ENCODE measurements around the gene RAB18.
"Not testable (repeated sequence)": the region's sequence is repeated elsewhere in the genome, so short reads cannot be mapped to it uniquely, and the experiment has no call there.

RAB18 gene

DNA sequence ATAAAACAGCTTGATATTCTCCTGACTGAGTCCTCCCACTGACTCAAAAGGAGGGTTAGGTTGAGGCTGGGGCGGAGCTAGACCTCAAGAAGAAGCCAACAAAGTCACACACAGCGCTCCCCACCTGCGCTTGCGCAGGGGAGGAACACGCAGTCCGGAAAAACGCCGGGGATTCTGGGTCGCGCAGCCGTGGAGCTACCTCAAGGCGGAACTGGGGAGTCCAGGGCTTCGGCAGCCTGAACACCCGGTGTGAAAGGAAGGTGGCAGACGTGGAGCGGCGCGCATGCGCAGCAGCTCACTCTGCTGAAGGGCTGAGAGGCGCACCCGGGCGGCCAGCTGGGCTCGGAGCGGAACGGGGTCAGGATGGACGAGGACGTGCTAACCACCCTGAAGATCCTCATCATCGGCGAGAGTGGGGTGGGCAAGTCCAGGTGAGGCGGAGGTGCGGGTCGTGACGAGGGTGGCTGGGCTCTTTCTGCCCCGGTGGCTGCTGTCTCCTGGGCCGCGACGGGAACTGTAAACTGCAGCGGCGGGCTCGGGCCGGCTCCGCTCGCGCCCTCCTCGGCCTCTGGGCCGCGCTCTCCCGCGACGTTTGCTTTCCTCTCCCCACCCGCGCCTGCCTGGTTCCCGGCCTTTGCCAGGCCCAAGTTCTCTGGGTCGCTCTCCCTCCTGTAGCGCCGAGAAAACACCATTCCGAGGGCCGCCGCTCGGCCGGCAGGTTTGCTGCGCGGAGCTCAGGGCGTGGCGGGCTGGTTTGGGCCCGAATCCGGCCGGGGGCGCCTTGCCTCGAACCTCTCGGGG, at the start of gene RAB18:
TSS of gene RAB18 (plus strand) at position 298 of the 801 bp plus-strand sequence. CDS start at position 364, 66 bp downstream.
- DNase-seq (ENCODE audit: low spot score), result peak; percentile 99

DNA sequence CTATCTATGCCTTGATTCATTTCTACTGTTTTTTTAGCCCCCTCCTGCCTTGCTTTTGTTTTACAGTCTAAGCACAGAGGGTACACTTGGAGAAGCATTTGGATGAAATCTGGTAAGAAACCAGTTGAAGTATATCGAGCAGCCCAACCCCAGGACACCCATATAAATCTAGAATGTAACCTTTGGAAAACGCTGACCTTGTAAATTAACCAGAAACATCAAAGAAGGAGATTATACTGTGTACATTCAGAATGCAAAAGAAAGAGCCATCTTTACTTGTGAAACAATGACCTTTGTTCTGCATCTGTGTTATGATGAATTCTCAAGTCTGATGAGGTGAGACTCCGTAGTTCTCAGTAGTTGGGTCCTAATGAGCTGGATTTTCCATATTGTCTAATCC, 49.3 kb upstream of the RAB18 start:
- DNase-seq (ENCODE audit: low spot score), result no peak

DNA sequence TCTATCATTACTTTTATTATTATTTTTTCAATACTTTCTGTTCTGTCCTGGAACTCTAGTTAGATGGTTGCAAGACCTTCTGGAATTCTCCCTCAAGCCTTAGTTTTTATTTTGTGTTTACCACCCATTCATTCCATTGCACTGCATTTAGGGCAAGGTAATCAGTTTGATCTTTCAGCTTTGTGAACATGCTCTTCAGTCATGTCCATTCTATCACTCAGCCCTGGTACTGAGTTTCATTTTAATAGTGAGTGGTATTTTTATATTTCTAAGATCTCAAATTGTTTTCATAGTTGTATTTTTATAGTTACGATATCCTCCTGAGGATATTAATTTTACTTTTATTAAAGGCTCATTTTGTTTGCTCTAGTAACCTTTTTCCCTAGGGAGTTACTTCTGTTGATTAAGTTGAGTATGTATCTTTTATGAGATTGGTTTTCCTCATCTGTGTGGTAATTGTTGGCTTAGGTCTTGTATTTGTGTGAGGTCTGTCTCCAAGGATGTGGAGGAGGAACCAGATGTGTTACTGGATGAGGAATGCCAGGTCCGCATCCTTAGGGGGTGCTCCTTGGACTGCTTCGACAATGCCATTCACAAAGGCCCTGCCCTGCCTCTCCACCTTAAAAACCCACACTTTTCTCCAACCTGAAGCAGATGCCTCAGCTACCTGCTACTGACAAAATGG, 46.7 kb upstream of the RAB18 start:
- DNase-seq (ENCODE audit: low spot score), result no peak

GRCh38 chr10:27457966-27458365, 46.1 kb upstream of the RAB18 start:
- DNase-seq (ENCODE audit: low spot score), result no peak

GRCh38 chr10:27461312-27461711, 42.8 kb upstream of the RAB18 start:
- DNase-seq (ENCODE audit: low spot score), result no peak

DNA sequence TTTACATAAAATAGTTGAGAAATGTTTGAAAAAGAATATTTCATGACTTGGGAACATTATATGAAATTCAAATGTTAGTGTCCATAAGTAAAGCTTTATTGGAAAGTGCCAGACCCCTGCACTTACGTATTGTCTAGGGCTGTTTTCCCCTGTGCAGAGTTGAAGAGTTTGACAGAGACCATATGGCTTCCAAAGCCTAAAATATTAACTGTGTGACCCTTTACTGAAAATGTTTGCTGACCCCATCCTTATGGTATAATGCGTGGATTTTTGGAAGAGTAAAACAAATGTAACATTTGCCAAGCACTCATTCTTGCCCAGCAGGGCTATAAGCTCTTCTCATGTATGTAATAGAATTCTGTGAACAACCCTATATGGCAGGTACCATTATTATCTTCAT, 40.1 kb upstream of the RAB18 start:
- no peak for DNase-seq (ENCODE audit: low spot score)

DNA sequence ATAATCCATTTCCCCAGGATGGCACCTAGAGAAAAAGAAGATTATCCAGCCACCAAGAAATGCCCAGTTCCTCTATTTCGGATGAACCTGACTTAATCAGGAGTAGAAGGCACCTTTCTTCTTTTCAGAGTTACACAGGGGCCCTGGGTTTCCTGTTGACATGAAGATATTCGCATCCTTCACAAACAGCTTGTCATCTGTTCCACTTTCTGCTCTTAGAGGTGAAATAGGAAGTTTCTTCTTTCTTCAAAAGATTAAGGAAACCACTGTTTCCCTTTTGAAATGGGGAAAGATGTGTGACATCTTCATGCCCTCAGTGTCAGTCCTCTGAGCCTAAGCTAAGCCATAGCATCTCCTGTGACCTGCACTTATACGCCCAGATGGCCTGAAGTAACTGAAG, 39.1 kb upstream of the RAB18 start:
- no peak for DNase-seq (ENCODE audit: low spot score)

DNA sequence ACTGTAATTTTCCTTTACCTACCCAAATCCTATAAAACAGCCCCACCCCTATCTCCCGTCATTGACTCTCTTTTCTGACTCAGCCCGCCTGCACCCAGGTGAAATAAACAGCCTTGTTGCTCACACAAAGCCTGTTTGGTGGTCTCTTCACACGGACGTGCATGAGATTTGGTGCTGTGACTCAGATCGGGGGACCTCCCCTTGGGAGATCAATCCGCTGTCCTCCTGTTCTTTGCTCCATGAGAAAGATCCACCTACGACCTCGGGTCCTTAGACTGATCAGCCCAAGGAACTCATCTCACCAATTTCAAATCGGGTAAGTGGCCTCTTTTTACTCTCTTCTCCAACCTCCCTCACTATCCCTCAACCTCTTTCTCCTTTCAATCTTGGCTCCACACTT, 38.5 kb upstream of the RAB18 start:
- not testable (repeated sequence) for DNase-seq (ENCODE audit: low spot score)

DNA sequence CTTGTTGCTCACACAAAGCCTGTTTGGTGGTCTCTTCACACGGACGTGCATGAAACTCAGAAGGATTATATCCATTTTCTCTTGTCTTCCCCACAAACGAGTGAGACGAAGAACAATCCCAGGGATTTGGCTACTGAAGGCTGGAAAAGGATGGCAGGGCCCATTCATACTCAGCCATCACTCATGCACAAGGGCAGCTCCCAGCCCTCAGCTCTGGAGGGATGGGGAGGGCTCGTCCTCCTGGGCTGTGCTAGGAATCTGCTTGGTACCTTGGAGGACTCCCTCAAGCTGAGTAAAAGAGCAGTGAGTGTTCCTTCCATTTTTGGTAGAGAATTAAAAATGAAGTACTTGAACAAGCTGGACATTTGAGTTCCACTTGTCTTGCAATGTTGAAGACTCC, 33.2 kb upstream of the RAB18 start:
- DNase-seq (ENCODE audit: low spot score), result no peak

DNA sequence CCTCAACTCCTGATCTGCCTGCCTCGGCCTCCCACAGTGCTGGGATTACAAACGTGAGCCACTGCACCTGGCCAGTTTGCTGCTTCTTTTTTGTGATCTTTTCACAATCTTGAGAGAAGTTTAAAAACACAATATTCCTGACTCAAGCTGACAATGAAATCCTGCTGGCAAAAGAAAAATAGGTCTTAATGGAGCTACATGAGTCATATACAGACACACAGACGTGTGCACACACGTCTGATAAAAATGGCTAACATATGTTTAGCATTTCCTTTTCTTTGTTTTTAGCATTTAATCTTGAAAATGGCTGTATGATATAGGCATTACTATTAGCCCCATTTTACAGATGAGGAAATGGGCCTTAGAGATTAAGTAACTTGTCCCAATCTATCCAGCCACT, 29.4 kb upstream of the RAB18 start:
- DNase-seq (ENCODE audit: low spot score), result no peak

GRCh38 chr10:27479016-27479415, 25.1 kb upstream of the RAB18 start:
- no peak for DNase-seq (ENCODE audit: low spot score)

- no peak for DNase-seq (ENCODE audit: low spot score)
Measured at GRCh38 chr10:27481486-27481885, 22.6 kb upstream of the RAB18 start.

GRCh38 chr10:27482984-27483956, 20.8 kb upstream of the RAB18 start:
- DNase-seq (ENCODE audit: low spot score), result no peak

DNA sequence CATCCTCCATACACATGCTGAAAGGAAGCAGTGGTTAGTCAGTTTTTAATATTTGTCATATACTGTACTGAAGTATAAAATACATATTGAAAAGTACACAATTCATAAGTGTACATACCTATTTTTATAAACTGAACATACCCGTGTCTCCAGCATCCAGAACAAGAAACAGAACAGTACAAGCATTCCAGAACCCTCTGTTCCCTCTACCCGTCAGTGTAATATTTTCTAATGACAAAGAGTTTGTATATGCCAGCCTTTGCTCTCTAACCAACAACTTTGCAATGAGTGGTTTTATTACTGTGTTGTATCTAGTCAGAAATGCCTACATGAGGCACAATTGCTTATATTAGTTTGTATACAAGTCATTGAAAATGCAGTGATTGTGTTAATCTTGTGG, 18.7 kb upstream of the RAB18 start:
- DNase-seq (ENCODE audit: low spot score), result no peak

DNA sequence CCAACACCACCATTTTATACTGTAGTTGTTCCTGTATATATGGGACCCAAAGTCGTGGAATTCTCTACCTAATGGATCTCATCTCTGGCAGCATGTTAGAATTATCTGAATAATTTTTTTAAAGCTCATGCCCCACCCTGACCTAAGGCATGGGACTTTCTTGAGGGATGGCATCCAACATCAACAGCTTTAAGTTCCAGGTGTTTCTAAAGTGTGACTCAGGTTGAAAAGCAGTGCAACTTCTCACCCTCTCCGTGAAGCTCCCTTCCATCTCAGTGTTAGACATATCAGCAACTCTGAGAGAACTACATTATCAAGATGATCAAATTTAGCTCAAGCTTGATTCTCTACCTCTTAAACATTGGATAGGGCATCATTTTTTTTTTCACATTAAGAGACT, 18.1 kb upstream of the RAB18 start:
- DNase-seq (ENCODE audit: low spot score), result no peak

DNA sequence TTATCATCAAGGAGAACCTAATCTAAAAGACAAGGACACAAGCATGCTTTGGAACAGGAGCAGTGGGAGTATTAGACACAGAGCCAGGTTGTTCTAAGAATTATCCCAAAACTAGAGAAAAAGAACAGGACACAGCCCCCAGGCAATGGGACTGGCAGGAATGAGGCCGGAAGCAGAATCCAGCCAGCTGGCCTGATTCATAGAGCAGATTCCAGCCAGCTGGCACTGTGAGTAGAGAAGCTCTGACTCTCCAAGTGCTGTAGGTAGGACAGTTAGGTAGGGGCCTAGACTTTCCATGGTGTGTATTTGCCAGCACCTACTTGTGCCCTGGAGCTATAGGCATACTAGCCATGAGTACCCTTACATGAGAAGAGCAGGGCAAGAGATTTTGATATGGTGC, 13.3 kb upstream of the RAB18 start:
- DNase-seq (ENCODE audit: low spot score), result no peak

DNA sequence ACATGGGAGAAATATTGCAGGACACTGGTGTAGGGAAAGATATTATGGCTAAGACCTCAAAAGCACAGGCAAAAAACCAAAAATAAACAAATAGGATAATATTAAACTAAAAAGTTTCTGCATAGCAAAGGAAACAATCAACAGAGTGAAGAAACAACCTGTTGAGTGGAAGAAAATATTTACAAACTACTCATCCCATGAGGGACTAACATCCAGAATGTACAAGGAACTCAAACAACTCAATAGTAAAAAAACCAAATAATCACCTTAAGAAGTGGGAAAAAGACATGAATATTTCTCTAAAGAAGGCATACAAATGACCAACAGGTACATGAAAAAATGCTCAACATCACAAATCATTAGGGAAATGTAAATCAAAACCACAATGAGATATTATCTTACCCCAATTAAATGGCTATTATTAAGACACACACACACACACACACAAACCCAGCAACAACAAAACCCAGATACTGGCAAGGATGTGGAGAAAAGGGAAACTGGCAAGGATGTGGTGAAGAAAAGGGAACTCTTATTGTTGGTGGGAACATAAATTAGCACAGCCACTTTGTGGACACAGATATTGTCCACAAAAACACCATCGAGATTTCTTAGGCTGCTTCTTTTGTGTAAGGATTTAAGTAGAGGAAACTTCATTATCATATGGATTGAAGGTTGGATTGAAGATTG, 9.8 kb upstream of the RAB18 start:
- DNase-seq (ENCODE audit: low spot score), result no peak

DNA sequence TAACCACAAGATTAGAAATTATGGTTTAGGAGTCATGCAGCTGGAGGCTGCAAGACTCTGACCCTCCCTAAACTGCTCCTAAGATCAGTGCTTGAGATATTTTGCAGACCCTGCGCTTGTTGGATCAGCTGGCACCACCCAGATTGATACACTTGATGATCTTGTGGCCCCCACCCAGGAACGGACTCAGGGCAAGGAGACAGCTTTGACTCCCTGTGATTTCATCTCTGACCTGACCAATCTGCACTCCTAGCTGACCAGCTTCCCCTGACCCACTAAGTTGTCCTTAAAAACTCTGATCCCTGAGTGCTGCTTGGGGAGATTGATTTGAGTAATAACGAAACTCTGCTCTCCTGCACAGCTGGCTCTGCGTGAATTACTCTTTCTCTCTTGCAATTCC, 8.0 kb upstream of the RAB18 start:
- DNase-seq (ENCODE audit: low spot score), result no peak

GRCh38 chr10:27500096-27500495, 4.0 kb upstream of the RAB18 start:
- no peak for DNase-seq (ENCODE audit: low spot score)

DNA sequence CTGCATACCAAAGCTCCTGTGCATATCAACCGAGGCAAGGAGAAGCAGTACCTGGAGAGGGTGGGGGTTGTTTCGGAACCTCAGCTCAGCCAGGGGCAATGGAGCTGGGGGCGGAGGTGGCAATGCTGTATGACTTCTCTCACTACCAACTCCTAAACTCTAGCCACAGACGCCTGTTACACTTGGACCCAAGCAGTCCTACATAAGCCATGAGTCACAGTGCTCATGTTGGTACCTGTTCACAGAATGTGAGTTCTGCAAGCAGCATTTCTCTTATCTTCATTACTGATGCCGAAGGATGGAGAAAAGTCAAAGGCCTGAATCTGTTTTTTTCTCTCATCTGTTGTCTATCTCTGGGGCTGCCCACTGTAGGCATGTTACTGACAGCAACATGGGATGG, 3.2 kb upstream of the RAB18 start:
- no peak for DNase-seq (ENCODE audit: low spot score)

GRCh38 chr10:27503498-27504006, 552 bp upstream of the RAB18 start:
- no peak for DNase-seq (ENCODE audit: low spot score)

Data from activated CD4-positive, alpha-beta T cell treated with anti-CD3 and anti-CD28 coated beads, Interleukin-2, Interleukin-4, amounts not matched to agents 100 ng/mL and 50 ng/mL, durations not matched to agents 16 hours and 8 hours (primary cell).